Upper lobe of left lung (tissue), 6 donors: ENCODE measurements around the gene IDUA. TPM values are rescaled to one million over a fixed set of nuclear protein-coding genes. Genes with fewer than 3 reads are reported as not detected.

ENCODE experiments used
- ATAC-seq, 2 donors: fragments of 200-7000 bp; cut with Tn5 transposase; one replicate each; pipeline ENCODE4 v1.9.1; 2022; ENCODE audit warnings: mild to moderate bottlenecking in 2 of 2, moderate library complexity in 2 of 2; ENCODE audit not compliant: low FRiP score in 2 of 2
- DNase-seq, 2 donors: peaks; one replicate each; pipeline ENCODE4 v3.0.0-alpha.2; 2019 to 2020
- H3K27ac ChIP-seq, 4 donors: fragments of 200-600 bp; sonication (generic); one replicate each; pipeline ENCODE4 v1.5.1; 2016 to 2019
- H3K27me3 ChIP-seq, 4 donors: fragments of 200-600 bp; sonication (generic); one replicate each; pipeline ENCODE4 v1.5.1; 2017 to 2019
- H3K36me3 ChIP-seq, 4 donors: fragments of 200-600 bp; sonication (generic); one replicate each; pipeline ENCODE4 v1.5.1; 2016 to 2019
- H3K4me1 ChIP-seq, 4 donors: fragments of 200-600 bp; sonication (generic); one replicate each; pipeline ENCODE4 v1.5.1; 2018 to 2019
- H3K4me3 ChIP-seq, 4 donors: fragments of 200-600 bp; sonication (generic); one replicate each; pipeline ENCODE4 v1.5.1; 2017 to 2019; ENCODE audit warnings: mild to moderate bottlenecking in 2 of 4, moderate library complexity in 1 of 4
- H3K9me3 ChIP-seq, 4 donors: fragments of 200-600 bp; sonication (generic); one replicate each; pipeline ENCODE4 v1.5.1; 2018 to 2019
- CTCF ChIP-seq, 6 experiments: fragments of 450-650 bp in 4 of 6; fragments of 200-600 bp in 2 of 6; sonication (generic) in 2 of 6; IDR thresholded peaks; one replicate each; pipeline ENCODE4 v1.5.1; 2016 to 2019; ENCODE audit warnings: antibody characterized with exemption in 6 of 6
- EP300 ChIP-seq, 4 donors: sonication (generic); formaldehyde crosslinking; IDR thresholded peaks; one replicate each; pipeline ENCODE4 v1.5.1; 2017; ENCODE audit warnings: antibody characterized with exemption in 4 of 4, control low read depth in 2 of 4
- POLR2A ChIP-seq, 4 donors: fragments of 450-650 bp; IDR thresholded peaks; one replicate each; pipeline ENCODE4 v1.5.1; 2016 to 2017; ENCODE audit warnings: antibody characterized with exemption in 4 of 4, mild to moderate bottlenecking in 2 of 4
- POLR2AphosphoS5 ChIP-seq, 2 donors: sonication (generic); formaldehyde crosslinking; IDR thresholded peaks; one replicate each; pipeline ENCODE4 v1.5.1; 2017; ENCODE audit warnings: antibody characterized with exemption in 2 of 2
- WGBS, 2 donors: methylation state at CpG; one replicate each; pipeline ENCODE4 v1.1.5; 2017 to 2018; 5-methylcytosine and 5-hydroxymethylcytosine counted together
- total RNA-seq, 6 donors: library from RNA; depleted of rRNA in 4 of 6; stranded (reverse); fragments of >200 nt in 4 of 6; gene quantifications; one replicate each; pipeline versions ENCODE4 v1.1.0 to v1.2.1, GENCODE V29; 2016 to 2021
- donor health status: DM: no; HTN: no; CAD: no; lungs with moderate emphysema.
- donor health status: DM: no; HTN: yes; CAD: no; lungs with severe emphysema.

The IDUA gene
- total RNA-seq, 6 donors from 2014 or later: 13.5 to 152 (median 55.9) TPM

DNA sequence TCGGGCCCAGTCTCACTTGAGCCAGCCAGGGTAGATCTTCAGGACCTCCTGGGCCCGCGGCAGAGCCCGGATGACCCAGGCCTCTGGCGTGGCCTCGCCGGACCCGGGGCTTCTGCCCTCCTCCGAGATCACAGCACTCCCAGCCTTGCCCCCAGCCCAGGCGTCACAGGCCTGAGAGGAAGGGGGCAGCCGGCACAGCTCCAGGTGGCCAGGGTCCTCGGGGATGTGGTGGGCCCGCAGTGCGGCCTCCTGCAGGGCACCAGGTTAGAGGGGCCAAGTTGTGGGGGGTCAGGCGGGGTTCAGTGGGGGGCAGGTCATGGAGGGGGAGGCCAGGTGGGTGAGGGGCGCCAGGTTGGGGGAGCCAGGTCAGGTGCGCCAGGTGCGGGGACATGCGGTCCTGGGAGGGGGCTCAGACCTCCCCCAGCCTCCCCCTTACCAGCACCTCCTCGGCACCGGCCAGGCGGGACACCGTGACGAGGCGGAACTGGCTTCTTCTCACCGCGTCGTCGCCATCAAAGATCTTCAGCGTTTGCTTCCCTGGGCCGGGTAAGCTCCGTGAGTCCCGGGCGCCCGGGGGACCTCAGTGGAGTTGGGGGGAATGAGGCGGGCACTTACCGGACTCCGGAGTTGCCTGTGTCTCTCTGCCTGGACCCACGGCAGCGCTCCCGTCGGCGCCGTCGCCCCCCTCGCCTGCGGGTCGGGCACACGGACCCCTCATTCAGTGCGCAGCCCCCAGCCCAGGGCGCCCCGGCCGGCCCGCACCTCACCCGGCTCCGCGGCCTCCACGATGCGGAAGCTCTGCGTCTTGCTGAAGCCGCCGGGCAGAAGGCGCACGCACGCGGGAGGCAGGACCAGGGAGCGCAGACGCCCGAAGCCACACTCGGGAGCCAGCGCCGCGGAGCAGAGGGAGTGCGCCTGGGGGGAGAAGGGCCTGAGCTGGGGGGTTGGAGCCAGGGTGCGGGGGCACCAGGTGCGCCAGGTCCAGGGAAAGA lies 19.4 kb upstream of the IDUA start:
- no peak for TF ChIP-seq POLR2AphosphoS5 (IDR thresholded peaks at IDR 0.05)
- no peak for TF ChIP-seq POLR2A (IDR thresholded peaks at IDR 0.05)
- TF ChIP-seq EP300 (IDR thresholded peaks at IDR 0.05): no peak
- TF ChIP-seq CTCF (IDR thresholded peaks at IDR 0.05): no peak
- no peak overlapping the region for H3K4me3 ChIP-seq
- WGBS, 2 donors: 70 to 72% methylated on average over 12 to 40 of the region's 76 CpGs

GRCh38 chr4:968221-968620 lies 18.6 kb upstream of the IDUA start:
- Histone ChIP-seq H3K36me3 (peaks cover 0 to 34% (median 18%) of the 10 kb centered on the region in 4 donors), H3K4me3 (no peak overlapping the region), H3K9me3 (no peaks in the 10 kb centered on the region), H3K27me3 (peaks cover 0 to 6% (median 2%) of the 10 kb centered on the region in 4 donors), H3K27ac (no peak overlapping the region), H3K4me1 (peaks cover 15 to 42% (median 23%) of the 10 kb centered on the region in 4 donors)
- DNase-seq: peak in 1 of 2 donors; percentile 78
- ATAC-seq: no peak
- 43% methylated on average over 8 of the region's 24 CpGs; no CpG with 5 or more reads in 1 of the 2 donors for WGBS, 2 donors
- TF ChIP-seq POLR2A (IDR thresholded peaks at IDR 0.05) (no peak), EP300 (IDR thresholded peaks at IDR 0.05) (no peak), CTCF (IDR thresholded peaks at IDR 0.05) (no peak), POLR2AphosphoS5 (IDR thresholded peaks at IDR 0.05) (no peak)

More for the DNA sequence above, 19.4 kb upstream of the IDUA start:
- ATAC-seq: no peak
- DNase-seq: peak in 1 of 2 donors; percentile 86
- peaks cover 10 to 35% (median 19%) of the 10 kb centered on the region in 4 donors for H3K4me1 ChIP-seq
- H3K27me3 ChIP-seq: peaks cover 0 to 6% (median 2%) of the 10 kb centered on the region in 4 donors
- no peaks in the 10 kb centered on the region for H3K9me3 ChIP-seq
- no peak overlapping the region for H3K27ac ChIP-seq
- peaks cover 0 to 42% (median 25%) of the 10 kb centered on the region in 4 donors for H3K36me3 ChIP-seq

DNA sequence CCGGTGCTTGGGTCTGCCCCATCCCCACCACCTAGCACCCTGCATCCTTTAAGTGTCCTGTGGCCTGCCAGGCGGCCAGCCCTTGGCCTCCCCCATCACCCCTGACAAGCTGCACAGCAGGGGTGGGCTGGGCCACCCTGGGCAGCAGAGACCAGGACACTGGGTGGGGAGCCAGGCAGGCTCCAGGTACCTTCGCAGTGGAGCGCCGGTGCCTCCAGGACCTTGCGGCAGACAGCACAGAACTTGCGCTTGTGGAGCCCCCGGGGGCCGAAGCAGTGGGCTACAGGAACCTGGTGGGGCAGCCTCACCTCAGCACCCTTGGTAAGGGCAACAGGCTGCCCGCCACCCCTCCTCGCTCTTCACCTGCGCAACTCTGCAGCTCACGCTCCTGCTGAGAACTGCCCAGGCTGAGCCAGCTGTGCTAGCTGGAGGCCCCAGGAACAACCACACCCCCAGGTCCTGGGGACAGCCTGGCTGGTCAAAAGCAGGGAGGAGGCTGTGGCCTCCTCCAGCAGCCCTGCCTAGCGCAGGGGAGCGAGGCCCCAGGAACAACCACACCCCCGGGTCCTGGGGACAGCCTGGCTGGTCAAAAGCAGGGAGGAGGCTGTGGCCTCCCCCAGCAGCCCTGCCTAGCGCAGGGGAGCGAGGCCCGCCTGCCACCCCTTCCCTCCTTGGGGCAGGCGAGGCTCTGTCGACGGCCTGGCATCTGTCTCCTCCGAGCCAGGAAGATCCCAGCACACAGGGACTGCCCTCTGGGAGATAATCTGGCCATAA lies 18.0 kb upstream of the IDUA start:
- no peak for TF ChIP-seq POLR2AphosphoS5 (IDR thresholded peaks at IDR 0.05)
- TF ChIP-seq CTCF (IDR thresholded peaks at IDR 0.05): no peak
- no peak for TF ChIP-seq EP300 (IDR thresholded peaks at IDR 0.05)
- no peak for TF ChIP-seq POLR2A (IDR thresholded peaks at IDR 0.05)
- Histone ChIP-seq H3K4me3 (no peak overlapping the region), H3K4me1 (peaks cover 17 to 45% (median 24%) of the 10 kb centered on the region in 4 donors), H3K9me3 (no peaks in the 10 kb centered on the region), H3K36me3 (peaks cover 0 to 30% (median 18%) of the 10 kb centered on the region in 4 donors), H3K27ac (no peak overlapping the region), H3K27me3 (peaks cover 0 to 6% (median 2%) of the 10 kb centered on the region in 4 donors)
- 90% methylated on average over 22 of the region's 23 CpGs; no CpG with 5 or more reads in 1 of the 2 donors for WGBS, 2 donors
- peak in 1 of 2 donors; percentile 70 for DNase-seq
- ATAC-seq: no peak

- DNase-seq (peak in 1 of 2 donors; percentile 81), ATAC-seq (no peak)
- H3K27me3 ChIP-seq: peaks cover 0 to 6% (median 2%) of the 10 kb centered on the region in 4 donors
- no peaks in the 10 kb centered on the region for H3K9me3 ChIP-seq
- H3K4me3 ChIP-seq: no peak overlapping the region
- peaks cover 0 to 26% (median 10%) of the 10 kb centered on the region in 4 donors for H3K36me3 ChIP-seq
- H3K27ac ChIP-seq: no peak overlapping the region
- H3K4me1 ChIP-seq: peaks cover 20 to 51% (median 25%) of the 10 kb centered on the region in 4 donors
- whole genome bisulfite sequencing, 2 donors: 92 to 94% methylated on average over 19 to 25 of the region's 25 CpGs
- no peak for TF ChIP-seq EP300 (IDR thresholded peaks at IDR 0.05)
- no peak for TF ChIP-seq POLR2A (IDR thresholded peaks at IDR 0.05)
- TF ChIP-seq CTCF (IDR thresholded peaks at IDR 0.05): no peak
Observed at GRCh38 chr4:970046-970745, 16.6 kb upstream of the IDUA start.
